Karpas-422 (cell line): ENCODE results near the gene TOB1. TPM values are rescaled to one million over a fixed set of nuclear protein-coding genes. Genes with fewer than 3 reads are reported as not detected.

Experiments
- DNase-seq: peaks from one replicate; pipeline ENCODE4 v3.0.0-alpha.2; 2015
- H2AFZ ChIP-seq: fragments of 200-600 bp; sonication (generic); 2 replicates; pipeline ENCODE4 v1.6.1; 2014; ENCODE audit warnings: antibody characterized with exemption, low read length, mixed read lengths
- H3K27ac ChIP-seq: fragments of 200-600 bp; sonication (generic); 2 replicates; pipeline ENCODE4 v1.5.1; 2014; ENCODE audit warnings: mild to moderate bottlenecking, low read length, moderate library complexity
- H3K27me3 ChIP-seq: fragments of 200-600 bp; sonication (generic); 2 replicates; pipeline ENCODE4 v1.6.1; 2014; ENCODE audit warnings: low read length, mixed read lengths
- H3K36me3 ChIP-seq: fragments of 200-600 bp; sonication (generic); 2 replicates; pipeline ENCODE4 v1.6.1; 2014; ENCODE audit warnings: low read length, mixed read lengths; ENCODE audit not compliant: insufficient read depth
- H3K4me1 ChIP-seq: fragments of 200-600 bp; sonication (generic); 2 replicates; pipeline ENCODE4 v1.6.1; 2014; ENCODE audit warnings: mild to moderate bottlenecking, low read length, mixed read lengths
- H3K4me2 ChIP-seq: fragments of 200-600 bp; sonication (generic); 2 replicates; pipeline ENCODE4 v1.6.1; 2014; ENCODE audit warnings: low read length, low read depth, mild to moderate bottlenecking; ENCODE audit not compliant: poor library complexity, severe bottlenecking
- H3K4me3 ChIP-seq: fragments of 200-600 bp; sonication (generic); 2 replicates; pipeline ENCODE4 v1.5.1; 2014; ENCODE audit warnings: mild to moderate bottlenecking, antibody characterized with exemption, low read length, mixed read lengths
- H3K79me2 ChIP-seq: fragments of 200-600 bp; sonication (generic); 2 replicates; pipeline ENCODE4 v1.6.1; 2014; ENCODE audit warnings: mild to moderate bottlenecking, low read length, mixed read lengths
- H3K9ac ChIP-seq: fragments of 200-600 bp; sonication (generic); 2 replicates; pipeline ENCODE4 v1.6.0; 2014; ENCODE audit warnings: low read length
- H3K9me2 ChIP-seq: fragments of 200-600 bp; sonication (generic), shearing (Covaris generic); replicated peaks from 2 replicates; pipeline ENCODE4 v1.6.0; 2014; ENCODE audit warnings: mild to moderate bottlenecking, low read length, moderate library complexity; ENCODE audit not compliant: insufficient read depth
- H3K9me3 ChIP-seq: fragments of 300-700, 200-600 bp; sonication (generic); 2 replicates; pipeline ENCODE4 v1.6.1; 2014; ENCODE audit warnings: low read length, mixed read lengths
- H4K20me1 ChIP-seq: fragments of 200-600 bp; sonication (generic); 2 replicates; pipeline ENCODE4 v1.6.1; 2014; ENCODE audit warnings: mild to moderate bottlenecking, antibody characterized with exemption, low read length, low read depth; ENCODE audit not compliant: insufficient read depth
- total RNA-seq: library from RNA; depleted of rRNA; stranded (reverse); fragments of >200 nt; shearing (Covaris generic); gene quantifications from 2 replicates; pipeline ENCODE4 v1.2.3, GENCODE V29; 2014; ENCODE audit warnings: low replicate concordance

TOB1 gene
- total RNA-seq, 1 experiment from 2014 or later = 25.9 TPM

DNA sequence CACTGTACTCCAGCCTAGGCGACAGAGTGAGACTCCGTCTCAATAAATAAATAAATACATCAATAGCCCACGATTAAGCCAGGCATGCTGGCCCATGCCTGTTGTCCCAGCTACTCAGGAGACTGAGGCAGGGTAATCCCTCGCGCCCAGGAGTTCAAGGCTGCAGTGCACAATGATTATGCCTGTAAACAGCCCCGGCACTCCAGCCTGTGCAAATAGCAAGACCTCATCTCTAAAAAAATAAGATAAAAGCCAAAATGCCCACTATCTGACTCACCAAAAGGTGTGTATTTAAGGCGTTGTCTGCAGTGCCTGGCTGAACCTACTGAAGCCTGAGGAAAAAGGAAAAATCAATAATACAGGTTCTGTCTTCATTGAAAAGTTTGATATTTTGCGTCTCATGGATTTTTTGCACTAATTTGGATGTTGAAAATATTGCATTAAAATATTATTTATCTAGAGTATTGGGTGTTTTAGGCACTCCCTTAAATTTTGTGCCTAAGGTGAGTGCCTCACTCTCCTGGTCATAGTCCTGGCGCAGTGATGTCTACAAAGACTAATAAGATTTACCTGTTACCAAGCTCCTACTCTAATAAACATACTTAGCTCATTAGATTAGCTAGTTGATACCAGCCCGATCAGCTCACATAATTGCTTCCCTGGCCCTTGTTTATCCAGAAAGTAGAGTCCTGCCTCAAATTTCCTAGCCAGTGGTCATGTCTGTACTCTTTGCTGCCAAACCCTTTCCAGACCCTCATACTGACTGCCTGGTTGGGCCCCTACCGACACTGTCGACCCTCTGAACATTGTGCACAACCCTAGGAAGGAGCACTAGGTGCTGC lies 24.7 kb upstream of the TOB1 start:
- Histone ChIP-seq H3K4me2 (no peak overlapping the region), H3K4me1 (no peaks in the 10 kb centered on the region), H2AFZ (no peak overlapping the region)

DNA sequence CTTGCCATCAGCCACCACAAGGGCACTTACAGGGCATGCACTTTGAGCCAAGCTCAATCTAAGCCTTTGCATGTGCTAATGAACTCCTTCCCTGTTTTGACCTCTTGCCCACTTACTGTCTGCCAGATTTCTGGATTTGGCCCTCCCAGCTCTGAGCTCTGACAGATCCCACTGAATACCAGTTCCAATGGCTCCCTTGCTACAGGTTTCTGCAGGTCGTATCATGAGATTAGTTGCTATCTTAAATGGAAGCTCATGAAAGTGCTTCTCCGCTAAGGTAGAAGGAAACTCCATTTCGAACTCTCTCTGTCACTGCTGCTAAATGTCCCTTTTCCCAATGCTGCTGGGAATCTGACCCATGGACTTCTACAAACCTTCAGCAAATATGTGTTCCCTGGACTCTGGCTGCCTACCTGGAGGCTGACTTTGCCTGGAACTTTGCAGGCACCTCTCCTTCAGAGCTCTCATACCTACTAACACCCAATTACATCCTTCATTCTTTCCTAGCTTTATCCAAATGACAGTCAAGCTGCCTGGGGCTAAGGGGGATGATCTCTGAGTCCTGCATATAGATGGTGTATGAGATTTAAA lies 23.5 kb upstream of the TOB1 start:
- H3K9me2 ChIP-seq = no peaks in the 10 kb centered on the region
- no peak overlapping the region for H3K27ac ChIP-seq
- H3K4me1 ChIP-seq = no peaks in the 10 kb centered on the region
- DNase-seq = no peak
- H2AFZ ChIP-seq = no peak overlapping the region
- no peak overlapping the region for H3K4me2 ChIP-seq
- no peaks in the 10 kb centered on the region for H3K9me3 ChIP-seq
- H3K27me3 ChIP-seq = no peaks in the 10 kb centered on the region
- no peaks in the 10 kb centered on the region for H4K20me1 ChIP-seq
- H3K79me2 ChIP-seq = no peaks in the 10 kb centered on the region
- no peaks in the 10 kb centered on the region for H3K36me3 ChIP-seq
- H3K9ac ChIP-seq = no peak overlapping the region
- H3K4me3 ChIP-seq = no peak overlapping the region

More for the DNA sequence above, 24.7 kb upstream of the TOB1 start:
- H3K79me2 ChIP-seq = no peaks in the 10 kb centered on the region
- no peaks in the 10 kb centered on the region for H3K36me3 ChIP-seq
- no peaks in the 10 kb centered on the region for H3K27me3 ChIP-seq
- H3K27ac ChIP-seq = no peak overlapping the region
- no peaks in the 10 kb centered on the region for H4K20me1 ChIP-seq
- DNase-seq = no peak
- H3K9me2 ChIP-seq = no peaks in the 10 kb centered on the region
- no peak overlapping the region for H3K9ac ChIP-seq
- no peaks in the 10 kb centered on the region for H3K9me3 ChIP-seq
- no peak overlapping the region for H3K4me3 ChIP-seq

DNA sequence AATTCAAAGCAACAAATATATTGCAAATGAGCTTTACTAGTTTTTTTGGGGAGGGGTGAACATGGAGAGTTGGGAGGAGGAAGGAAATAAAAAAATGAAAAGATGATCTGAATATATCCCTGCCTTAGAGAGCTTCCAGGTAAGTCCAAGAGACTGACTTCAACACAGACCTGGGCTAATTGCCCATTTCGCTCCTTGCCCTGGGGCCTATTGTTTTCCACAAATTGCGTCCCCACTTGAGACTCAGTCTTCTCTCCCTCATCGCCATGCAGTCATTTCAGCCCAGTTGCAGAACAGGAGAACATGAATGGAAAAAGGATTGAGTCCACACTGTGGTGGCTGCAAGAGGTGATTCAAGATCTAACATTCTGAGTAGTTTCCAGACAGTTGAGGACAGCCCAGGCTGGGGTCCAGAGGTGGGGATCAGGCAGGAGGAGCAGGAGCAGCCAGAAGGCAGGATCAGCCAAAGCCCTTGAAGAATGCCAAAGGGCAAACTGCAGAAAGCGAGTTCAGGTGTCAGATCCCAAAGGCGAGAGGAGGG lies 21.6 kb upstream of the TOB1 start:
- Histone ChIP-seq H3K36me3 (no peaks in the 10 kb centered on the region), H3K9me3 (no peaks in the 10 kb centered on the region), H3K4me3 (no peak overlapping the region), H3K79me2 (no peaks in the 10 kb centered on the region), H3K9me2 (no peaks in the 10 kb centered on the region), H3K4me1 (peaks cover 5% of the 10 kb centered on the region), H3K27me3 (no peaks in the 10 kb centered on the region), H4K20me1 (no peaks in the 10 kb centered on the region), H3K27ac (no peak overlapping the region), H2AFZ (no peak overlapping the region), H3K9ac (no peak overlapping the region), H3K4me2 (no peak overlapping the region)
- DNase-seq = no peak

DNA sequence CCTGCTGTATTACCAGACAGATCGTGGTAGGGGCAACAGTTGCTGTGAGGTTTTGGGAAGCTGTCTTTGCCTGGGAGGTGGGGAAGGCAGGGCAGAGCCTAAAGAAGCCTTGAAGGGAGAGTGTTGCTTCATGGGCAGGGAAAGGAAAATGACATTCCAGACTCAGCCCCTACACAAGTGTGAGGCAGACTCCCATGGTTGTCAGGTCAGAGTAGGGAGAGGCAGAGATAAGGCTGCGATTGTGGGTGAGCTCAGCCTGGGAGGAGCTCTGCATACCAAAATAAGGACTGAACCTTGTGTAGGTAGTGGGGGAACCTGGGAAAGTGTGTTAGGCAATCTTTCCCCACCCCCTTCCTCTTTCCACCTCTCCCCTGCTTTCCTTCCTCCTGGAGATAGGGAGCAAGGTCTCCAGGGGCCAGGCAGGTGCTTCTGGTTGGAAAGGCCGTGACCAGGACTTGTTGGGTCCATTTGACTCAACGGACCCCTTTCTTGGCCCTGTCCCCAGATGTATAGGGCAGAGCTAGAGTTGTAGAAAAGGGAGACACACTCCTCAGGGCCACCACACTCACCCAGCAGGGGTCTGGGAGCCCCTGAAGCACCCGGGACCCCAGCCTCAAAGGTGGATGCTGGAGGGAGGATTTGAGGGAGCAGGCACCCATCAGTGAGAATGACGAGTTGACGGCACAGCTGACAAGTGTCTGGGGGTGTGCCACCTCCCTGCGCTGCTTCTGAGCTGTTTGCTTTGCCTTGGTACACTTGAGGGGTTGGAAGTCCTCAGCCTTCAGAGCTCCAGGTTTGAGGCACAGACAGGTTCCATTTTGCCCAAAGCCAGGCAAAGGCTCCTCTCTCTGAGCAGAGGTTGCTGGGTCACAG lies 18.5 kb upstream of the TOB1 start:
- DNase-seq = no peak

DNA sequence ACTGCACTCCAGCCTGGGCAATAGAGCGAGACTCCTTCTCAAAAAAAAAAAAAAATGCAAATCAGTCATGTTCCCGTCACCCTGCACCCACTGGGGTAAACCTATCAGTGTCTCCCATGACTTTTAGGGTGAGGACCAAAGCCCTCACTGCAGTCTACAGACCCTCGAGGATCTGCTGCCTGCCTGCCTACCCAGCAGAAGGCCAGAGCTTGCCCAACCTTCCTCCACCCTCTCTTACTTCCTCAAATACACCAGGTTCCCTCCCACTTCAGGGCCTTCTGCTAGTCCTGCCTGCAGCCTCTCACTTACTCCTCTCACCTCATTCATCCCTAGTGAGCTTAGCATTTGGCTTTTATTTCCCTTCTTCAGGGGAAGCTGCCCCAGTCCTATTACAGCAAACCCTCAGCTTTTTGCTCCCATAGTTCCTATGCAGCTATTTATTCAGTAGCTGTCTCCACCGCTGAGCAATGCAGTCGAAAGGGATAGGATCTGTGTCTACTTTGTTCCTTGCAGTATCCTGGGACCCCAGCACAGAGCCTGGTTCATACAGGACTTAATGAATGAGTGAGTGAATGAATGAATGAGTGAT lies 17.8 kb upstream of the TOB1 start:
- Histone ChIP-seq H3K9me3 (no peaks in the 10 kb centered on the region), H3K9ac (no peak overlapping the region), H3K9me2 (no peaks in the 10 kb centered on the region), H3K36me3 (no peaks in the 10 kb centered on the region), H3K4me3 (no peak overlapping the region), H4K20me1 (no peaks in the 10 kb centered on the region), H3K4me1 (peaks cover 5% of the 10 kb centered on the region), H2AFZ (no peak overlapping the region), H3K27me3 (no peaks in the 10 kb centered on the region), H3K27ac (no peak overlapping the region), H3K4me2 (no peak overlapping the region), H3K79me2 (no peaks in the 10 kb centered on the region)
- peak; percentile 65 for DNase-seq

More for the DNA sequence above, 18.5 kb upstream of the TOB1 start:
- H3K4me1 ChIP-seq = peaks cover 5% of the 10 kb centered on the region
- H3K27me3 ChIP-seq = no peaks in the 10 kb centered on the region
- no peaks in the 10 kb centered on the region for H3K9me2 ChIP-seq
- H3K9ac ChIP-seq = no peak overlapping the region
- H2AFZ ChIP-seq = no peak overlapping the region
- no peaks in the 10 kb centered on the region for H4K20me1 ChIP-seq
- H3K4me3 ChIP-seq = no peak overlapping the region
- no peaks in the 10 kb centered on the region for H3K79me2 ChIP-seq
- H3K9me3 ChIP-seq = no peaks in the 10 kb centered on the region
- H3K4me2 ChIP-seq = no peak overlapping the region
- no peaks in the 10 kb centered on the region for H3K36me3 ChIP-seq
- H3K27ac ChIP-seq = no peak overlapping the region

DNA sequence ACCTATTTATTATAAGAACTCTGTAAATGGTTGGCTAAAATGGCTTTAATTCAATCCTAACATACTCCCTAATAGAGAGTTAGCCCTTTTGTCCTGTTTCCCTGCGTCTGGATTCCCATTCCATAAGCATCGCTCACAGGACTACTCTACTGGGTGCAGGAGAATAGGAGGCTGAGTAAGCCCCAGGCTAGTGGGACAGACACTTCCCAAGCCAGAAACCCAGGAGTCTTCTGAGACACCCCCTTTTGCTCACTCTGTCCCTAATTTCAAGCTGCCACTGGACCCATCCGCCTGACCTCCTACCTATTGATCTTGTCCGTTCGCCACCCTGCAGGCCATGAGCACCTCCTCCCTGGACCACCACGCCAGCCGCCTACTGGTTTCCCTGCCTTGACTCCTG lies 16.7 kb upstream of the TOB1 start:
- no peak overlapping the region for H3K9ac ChIP-seq
- H3K27me3 ChIP-seq = no peaks in the 10 kb centered on the region
- H3K4me1 ChIP-seq = peaks cover 5% of the 10 kb centered on the region
- H3K9me2 ChIP-seq = no peaks in the 10 kb centered on the region
- H3K4me2 ChIP-seq = no peak overlapping the region
- H4K20me1 ChIP-seq = no peaks in the 10 kb centered on the region
- H3K9me3 ChIP-seq = no peaks in the 10 kb centered on the region
- no peak overlapping the region for H3K27ac ChIP-seq
- H2AFZ ChIP-seq = no peak overlapping the region
- H3K4me3 ChIP-seq = no peak overlapping the region
- no peak for DNase-seq
- H3K79me2 ChIP-seq = no peaks in the 10 kb centered on the region
- no peaks in the 10 kb centered on the region for H3K36me3 ChIP-seq

DNA sequence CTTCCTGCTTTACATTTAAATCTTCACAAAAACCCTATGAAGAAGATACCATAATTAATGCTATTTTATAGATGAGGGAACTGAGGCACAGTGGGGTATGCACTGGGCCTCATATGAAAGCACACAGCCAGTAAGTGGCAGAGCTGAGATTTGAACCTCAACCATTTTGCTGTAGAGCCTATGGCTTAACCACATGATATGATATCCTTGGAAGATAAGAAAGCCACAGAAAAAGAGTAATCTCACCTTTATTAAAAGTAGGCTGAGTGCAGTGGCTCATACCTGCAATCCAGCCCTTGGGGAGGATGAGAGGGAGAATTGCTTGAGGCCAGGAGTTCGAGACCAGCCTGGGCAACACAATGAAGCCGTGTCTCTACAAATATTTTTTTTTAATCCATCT lies 15.0 kb upstream of the TOB1 start:
- H3K27ac ChIP-seq = no peak overlapping the region
- H4K20me1 ChIP-seq = no peaks in the 10 kb centered on the region
- H2AFZ ChIP-seq = no peak overlapping the region
- H3K79me2 ChIP-seq = no peaks in the 10 kb centered on the region
- H3K9ac ChIP-seq = no peak overlapping the region
- no peaks in the 10 kb centered on the region for H3K9me3 ChIP-seq
- no peak overlapping the region for H3K4me2 ChIP-seq
- no peaks in the 10 kb centered on the region for H3K9me2 ChIP-seq
- DNase-seq = no peak
- no peaks in the 10 kb centered on the region for H3K27me3 ChIP-seq
- no peak overlapping the region for H3K4me3 ChIP-seq
- peaks cover 5% of the 10 kb centered on the region for H3K4me1 ChIP-seq
- no peaks in the 10 kb centered on the region for H3K36me3 ChIP-seq
